Measurements from ENCODE around the gene HDDC3.
A peak's percentile ranks its signal among the peaks of the same experiment; 100 is the strongest.

HDDC3 gene

DNA sequence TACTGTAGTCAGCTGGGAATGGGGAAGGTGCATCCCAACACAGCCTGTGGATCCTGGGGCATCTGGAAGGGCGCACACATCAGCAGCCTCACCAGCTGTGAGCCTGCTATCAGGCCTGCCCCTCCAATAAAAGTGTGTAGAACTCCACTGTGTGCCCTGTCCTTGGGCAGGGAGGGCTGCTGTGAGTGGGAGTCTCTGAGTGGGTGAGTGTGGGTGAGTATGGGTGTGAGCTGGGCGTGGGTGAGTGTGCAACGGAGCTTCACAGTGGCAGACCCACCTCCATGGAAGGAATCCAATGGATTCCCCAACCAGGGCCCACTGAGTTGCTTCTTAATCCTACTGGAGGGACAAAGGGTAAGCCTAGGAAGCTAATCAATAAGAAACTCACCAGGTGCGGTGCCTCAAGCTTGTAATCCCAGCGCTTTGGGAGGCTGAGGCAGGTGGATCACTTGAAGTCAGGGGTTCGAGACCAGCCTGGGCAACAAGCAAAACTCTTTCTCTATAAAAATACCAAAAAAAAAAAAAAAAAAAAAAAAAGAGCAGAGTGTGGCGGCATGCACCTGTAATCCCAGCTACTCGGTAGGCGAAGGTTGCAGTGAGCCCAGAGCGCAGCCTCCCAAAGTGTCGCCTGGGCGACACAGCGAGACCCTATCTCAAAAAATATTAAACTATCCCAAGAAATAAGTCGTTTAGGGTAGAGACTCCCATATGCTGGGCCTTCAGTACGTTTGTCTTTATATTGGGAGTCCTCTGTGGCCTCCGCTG is 21.8 kb upstream of the HDDC3 start:
- DNase-seq (ENCODE audit: low spot score): no peak

DNA sequence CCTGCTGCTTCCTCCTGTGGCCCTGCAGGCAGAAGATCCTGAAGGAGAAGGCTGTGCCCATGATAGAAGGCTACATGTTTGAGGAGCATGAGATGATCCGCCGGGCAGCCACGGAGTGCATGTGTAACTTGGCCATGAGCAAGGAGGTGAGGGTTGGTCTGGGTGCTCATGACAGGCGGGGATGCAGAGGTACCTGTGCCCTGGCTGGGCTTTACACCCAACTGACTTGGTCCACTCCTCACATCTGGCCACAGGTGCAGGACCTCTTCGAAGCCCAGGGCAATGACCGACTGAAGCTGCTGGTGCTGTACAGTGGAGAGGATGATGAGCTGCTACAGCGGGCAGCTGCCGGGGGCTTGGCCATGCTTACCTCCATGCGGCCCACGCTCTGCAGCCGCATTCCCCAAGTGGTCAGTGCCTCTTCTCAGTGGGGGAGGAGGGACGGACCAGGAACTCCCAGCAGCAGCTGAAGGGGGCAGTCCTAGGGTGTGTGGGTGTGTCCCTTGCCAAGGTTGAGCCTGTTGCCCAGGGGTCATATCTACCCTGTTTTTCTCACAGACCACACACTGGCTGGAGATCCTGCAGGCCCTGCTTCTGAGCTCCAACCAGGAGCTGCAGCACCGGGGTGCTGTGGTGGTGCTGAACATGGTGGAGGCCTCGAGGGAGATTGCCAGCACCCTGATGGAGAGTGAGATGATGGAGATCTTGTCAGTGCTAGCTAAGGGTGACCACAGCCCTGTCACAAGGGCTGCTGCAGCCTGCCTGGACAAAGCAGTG is 20.7 kb upstream of the HDDC3 start:
- DNase-seq (ENCODE audit: low spot score): no peak

DNA sequence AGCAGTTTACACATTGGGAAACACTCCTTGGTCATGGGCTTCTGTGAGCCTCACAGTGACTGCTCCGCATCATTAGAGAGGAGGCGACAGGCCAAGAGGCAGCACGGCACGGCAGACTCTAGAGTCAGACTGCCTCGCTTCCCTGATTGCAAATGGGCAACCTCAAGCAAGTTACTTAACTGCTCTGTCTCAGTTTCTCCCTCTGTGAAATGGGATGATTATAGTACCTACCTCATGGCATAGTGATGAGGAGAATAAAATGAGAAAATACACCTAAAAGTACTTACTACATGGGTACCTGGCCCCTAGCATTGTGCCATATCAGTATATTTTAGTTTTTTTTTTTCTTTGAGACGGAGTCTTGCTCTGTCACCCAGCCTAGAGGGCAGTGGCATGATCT is 18.3 kb upstream of the HDDC3 start:
- DNase-seq (ENCODE audit: low spot score): no peak

DNA sequence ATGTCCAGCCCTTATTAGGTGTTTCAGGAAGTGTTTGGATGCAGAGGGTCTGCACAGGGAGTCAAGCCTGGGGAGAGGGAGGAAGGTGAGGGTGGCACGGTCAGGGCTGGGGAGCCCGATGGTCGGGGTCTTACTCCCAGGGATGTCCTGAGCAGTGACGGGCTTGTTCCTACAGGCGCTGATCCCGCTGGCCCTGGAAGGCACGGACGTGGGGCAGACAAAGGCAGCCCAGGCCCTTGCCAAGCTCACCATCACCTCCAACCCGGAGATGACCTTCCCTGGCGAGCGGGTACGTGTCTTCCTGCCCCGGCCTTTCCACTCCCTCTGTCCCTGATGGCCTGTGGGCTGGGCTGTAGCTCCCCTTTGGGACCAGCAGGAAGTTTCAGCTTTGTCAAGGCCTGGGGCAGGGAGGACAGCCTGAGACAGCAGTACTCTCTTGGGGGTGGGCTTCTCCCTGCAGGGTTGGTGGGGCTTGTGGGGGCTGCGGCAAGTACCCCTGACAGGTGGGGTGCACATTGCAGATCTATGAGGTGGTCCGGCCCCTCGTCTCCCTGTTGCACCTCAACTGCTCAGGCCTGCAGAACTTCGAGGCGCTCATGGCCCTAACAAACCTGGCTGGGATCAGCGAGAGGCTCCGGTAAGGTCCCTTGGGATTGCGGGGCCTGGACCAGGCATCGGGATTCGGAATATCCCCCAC is 17.8 kb upstream of the HDDC3 start:
- DNase-seq (ENCODE audit: low spot score): no peak

DNA sequence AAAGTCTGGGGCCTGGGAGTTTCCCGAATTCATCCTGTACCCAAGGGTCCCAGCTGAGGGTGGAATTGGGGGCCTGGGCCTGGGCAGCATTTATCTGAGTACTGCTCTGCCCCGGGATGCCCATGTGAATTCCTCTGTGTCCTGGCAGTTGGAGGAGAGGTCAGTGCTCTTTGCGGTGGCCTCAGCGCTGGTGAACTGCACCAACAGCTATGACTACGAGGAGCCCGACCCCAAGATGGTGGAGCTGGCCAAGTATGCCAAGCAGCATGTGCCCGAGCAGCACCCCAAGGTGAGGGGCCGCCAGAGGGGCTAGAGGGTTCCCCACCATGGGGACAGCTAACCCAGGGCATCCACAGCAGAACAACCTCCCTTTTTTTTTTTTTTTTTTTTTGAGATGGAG is 16.2 kb upstream of the HDDC3 start:
- no peak for DNase-seq (ENCODE audit: low spot score)

DNA sequence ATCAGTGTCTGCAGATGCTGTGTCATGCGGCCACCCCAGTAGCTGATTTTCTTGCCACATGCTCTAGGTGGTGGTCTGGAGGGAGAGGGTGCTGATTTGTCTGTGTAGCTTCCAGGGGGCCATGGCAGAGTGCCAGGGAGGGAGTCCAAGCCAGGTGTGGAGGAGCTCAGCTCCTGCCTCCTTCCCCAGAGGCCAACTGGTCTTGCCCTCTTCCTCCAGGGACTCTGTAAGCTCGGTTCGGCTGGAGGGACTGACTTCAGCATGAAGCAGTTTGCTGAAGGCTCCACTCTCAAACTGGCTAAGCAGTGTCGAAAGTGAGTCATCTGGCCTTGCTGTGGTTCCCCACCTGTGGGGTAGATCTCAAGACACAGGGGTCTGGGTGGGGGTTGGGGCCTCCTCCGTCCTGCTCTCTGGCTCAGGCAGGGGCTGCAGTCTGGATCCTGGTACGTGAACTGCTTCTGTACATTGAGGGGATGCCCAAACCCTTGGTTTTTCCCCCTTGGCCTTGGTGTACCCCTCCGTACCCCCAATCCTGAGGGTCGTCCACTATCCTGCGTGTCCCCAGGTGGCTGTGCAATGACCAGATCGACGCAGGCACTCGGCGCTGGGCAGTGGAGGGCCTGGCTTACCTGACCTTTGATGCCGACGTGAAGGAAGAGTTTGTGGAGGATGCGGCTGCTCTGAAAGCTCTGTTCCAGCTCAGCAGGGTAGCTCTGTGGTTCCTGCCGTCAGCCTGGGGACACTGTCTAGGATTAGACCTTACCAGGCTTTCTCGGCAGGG is 15.4 kb upstream of the HDDC3 start:
- no peak for DNase-seq (ENCODE audit: low spot score)

DNA sequence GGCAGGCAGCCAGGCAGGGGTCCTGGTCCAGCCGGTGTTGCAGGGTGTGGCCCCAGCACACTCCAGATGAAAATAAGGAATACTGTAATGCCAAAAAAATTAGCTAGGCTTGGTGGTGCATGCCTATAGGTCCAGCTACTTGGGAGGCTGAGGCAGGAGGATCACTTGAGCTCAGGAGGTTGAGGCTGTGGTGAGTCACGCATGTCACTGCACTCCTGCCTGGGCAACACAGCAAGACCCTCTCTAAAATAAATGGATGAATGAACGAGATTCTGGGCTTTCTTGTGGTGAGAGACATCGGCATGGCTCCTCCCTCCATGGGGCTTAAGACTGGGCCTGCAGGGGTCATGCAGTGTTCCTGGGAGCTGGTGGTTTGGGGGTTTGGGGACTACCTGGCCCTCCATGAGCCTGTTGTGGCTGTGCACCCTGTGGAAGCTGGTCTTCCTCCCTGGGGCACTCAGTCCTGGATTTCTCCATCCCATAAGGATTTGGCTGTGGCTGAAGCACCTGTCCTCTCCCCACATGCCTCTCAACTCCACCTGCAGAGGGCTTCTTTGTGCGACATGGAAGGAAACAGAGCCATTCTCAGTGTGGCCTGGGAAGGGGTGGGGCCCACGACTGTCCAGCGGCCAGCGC is 14.7 kb upstream of the HDDC3 start:
- no peak for DNase-seq (ENCODE audit: low spot score)

DNA sequence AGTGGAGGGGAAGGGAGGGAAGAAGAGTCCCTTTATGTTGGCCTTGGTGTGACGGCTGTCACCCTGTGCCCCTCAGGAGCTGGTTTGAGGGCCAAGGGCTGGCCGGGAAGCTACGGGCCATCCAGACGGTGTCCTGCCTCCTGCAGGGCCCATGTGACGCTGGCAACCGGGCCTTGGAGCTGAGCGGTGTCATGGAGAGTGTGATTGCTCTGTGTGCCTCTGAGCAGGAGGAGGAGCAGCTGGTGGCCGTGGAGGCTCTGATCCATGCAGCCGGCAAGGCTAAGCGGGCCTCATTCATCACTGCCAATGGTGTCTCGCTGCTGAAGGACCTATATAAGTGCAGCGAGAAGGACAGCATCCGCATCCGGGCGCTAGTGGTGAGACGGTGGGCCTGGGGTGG is 14.2 kb upstream of the HDDC3 start:
- no peak for DNase-seq (ENCODE audit: low spot score)

DNA sequence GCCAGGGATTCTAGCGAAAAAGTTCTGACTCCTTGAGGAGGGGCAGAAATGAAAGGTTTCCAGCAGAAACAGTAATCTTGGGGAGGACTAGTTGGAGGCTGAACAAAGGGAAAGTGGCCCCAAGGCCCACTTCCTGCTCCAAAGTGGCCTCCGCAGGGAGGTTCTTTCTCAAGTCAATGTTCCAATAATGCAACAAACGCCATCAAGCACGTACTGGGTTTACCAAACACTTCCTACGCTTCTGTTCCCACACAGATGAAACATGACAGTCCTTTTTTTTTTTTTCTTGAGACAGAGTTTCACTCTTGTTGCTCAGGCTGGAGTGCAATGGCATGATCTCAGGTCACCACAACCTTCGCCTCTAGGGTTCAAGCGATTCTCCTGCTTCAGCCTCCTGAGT is 12.7 kb upstream of the HDDC3 start:
- no peak for DNase-seq (ENCODE audit: low spot score)

DNA sequence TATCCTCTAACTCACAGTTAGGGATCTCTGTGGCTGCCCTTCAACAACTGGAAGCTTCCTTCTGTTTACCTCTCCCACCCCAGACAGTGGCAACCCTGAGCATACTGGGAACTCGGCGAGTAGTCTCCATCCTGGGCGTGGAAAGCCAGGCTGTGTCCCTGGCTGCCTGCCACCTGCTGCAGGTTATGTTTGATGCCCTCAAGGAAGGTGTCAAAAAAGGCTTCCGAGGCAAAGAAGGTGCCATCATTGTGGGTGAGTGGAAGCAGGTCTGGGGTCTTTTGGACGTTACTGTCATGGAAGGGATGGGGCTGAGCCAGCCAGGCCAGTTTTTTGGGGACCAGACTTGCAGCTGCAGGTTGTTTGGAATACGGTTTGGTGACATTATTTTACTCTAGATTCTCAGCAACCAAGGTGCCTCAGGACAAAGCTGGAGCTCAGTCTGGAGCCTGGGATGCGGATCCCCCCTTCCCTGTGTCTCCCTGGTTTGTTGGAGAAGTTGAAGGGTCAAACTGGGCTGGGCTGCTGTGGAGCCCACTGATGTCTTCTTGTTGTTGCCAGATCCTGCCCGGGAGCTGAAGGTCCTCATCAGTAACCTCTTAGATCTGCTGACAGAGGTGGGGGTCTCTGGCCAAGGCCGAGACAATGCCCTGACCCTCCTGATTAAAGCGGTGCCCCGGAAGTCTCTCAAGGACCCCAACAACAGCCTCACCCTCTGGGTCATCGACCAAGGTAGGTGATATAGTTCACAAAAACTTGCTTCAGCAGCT is 10.2 kb upstream of the HDDC3 start:
- DNase-seq (ENCODE audit: low spot score): no peak

DNA sequence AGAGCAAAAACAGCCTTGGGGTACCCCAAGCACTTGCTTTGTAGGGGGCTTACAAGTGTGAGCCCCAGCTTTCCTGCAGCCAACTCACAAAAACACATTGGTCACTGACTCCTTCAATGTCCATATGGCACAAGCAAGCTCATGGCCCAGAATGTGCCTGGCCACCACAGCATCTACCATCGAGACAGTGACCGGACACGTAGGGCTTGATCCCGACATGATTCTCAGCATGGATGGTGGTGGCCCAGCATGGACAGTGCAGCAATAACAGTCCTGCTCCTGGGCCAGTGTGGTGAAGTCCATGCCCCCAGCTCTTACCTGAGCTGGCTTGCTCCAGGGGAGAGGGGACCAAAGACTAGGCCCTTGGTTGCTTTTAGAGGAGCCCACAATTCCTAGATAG is 8.7 kb upstream of the HDDC3 start:
- DNase-seq (ENCODE audit: low spot score): no peak

DNA sequence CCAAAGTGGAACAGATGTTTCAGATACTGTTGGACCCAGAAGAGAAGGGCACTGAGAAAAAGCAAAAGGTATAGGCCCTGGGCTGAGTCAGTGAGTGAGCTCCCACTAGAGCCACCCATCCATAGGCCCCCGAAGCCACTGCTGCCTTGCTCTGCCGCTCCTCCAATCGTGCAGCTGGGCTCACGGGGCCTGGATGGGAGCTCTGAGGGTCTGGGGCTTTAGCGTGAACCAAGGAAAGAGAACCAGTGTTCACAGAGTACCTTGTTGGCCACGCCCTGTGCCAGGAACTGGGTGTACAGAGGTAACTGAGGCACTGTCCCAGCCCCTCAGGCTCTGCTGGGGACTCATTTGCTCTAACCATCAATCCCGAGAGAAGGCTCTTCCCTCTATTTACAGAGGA is 7.4 kb upstream of the HDDC3 start:
- DNase-seq (ENCODE audit: low spot score): no peak

DNA sequence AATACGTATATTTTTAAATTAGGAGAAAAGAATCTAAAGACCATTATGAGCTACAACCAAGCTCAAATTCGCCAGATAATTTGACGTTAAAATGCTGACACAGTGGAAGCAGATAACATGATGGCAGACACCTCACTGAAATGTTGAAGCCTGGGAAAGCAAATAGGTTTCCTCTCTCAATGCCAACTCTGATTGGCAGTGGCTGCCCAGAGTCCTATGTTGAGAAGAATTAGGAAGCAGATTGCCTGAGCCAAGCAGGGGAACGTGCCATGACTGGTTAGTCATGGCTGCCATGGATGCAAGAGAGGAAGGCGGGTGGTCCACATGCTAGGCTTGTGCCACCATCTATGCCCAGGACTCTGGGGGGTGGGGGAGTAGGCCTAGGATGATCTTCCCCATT is 5.9 kb upstream of the HDDC3 start:
- DNase-seq (ENCODE audit: low spot score): no peak

DNA sequence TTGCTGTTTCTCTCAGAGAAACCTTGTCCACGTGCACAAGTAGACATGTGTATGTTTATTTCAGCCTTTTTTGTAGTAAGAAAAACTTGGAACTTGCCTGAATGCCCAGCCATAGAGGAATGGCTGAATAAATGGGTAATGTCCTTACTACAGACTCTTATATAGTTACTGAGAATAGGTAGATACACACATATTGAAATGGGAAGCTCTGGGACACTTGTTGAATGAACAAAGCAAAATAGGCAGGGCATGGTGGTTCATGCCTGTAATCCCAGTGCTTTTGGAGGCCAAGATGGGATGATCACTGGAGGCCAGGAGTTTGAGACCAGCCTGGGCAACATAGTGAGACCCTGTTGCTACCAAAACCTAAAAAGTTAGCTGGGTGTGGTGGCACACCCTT is 4.5 kb upstream of the HDDC3 start:
- DNase-seq (ENCODE audit: low spot score): no peak

DNA sequence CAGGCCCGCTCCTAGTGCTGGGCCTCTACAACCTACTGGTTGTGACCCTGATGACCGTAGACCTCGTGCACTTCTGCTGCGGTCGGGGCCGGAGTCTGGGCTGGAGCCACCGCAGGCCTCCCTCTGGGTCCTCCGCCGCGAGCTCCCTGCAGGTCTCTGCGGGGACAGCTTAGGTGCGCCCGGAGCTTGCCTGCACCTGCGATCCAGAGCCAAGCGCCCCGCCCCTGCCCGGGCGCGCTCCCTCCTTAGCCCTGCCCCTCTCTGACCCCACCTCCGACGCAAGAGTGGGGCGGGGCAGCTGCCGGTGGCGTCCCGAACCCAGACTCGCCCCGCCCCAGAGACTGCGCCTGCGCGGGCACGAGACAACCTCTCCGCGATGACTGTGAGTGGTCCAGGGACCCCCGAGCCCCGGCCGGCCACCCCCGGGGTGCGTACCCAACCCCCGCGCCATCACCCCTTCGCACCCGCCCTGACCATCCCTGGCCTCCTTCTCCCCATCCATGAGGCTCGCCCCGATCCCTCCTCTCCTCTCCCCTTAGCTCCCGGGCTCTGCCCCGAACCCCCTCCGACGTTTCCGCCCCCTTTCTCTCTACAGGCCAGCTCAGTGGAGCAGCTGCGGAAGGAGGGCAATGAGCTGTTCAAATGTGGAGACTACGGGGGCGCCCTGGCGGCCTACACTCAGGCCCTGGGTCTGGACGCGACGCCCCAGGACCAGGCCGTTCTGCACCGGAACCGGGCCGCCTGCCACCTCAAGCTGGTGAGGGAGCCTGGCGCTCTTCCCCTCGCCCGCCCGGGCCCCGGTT is 2.8 kb upstream of the HDDC3 start, which contains the start of gene UNC45A:
Gene UNC45A, plus strand, starts transcription at position 337 of the 803 bp plus-strand sequence. Its CDS starts 40 bp downstream, at position 377.
- peak; percentile 92 for DNase-seq (ENCODE audit: low spot score)

DNA sequence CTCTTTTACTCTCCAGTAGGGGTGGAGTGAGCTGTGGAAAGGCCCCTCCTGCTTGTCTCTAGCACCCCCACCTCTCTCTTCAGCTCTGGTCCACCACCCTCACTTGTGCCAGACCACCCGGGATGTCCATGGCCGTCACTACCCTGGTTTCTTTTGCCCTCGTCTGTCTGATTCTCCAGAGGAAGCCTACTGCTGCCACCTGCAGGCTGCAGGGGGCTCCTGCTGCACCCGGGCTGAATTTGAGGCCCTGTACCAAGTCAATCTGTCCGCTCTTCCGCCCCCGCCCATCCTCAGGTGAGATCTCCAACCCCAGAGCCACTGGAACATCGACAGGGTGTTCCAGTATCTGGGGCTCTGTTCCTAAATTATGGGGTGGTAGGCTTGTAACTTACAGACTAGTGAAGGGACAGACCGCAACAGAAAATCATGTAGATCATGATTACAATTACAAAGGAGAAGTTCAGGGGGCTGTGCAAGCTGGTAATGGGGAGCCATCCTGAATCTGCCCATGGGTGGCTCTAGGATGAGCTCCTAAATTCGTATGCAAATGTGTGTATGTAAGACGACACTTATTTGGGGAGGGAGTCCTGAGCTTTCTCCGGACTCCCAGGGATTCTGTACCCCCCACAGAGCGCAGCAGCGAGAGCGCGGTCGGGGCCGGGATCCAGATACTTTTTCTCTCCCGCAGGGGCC is 2.1 kb upstream of the HDDC3 start:
- DNase-seq (ENCODE audit: low spot score): peak; percentile 86

DNA sequence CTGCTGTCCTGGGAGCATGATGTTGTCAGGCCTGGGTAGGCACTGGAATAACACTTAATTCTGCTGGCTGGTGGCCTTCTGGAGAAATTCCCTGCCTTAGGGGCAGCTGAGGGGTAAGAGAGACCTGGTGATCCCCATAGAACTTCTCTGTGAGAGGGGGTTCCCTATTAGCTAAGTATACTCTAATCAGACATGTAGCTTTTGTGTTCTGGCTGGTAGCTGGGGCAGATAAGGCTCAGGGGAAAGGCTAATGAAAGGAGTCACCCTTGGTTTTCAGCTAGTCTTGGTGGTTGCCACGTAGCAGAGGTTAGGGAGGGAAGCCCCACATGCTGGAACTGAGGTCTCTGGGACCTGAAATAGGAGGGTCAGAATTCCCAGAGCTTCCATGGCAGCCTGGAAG is 952 bp upstream of the HDDC3 start:
- no peak for DNase-seq (ENCODE audit: low spot score)

DNA sequence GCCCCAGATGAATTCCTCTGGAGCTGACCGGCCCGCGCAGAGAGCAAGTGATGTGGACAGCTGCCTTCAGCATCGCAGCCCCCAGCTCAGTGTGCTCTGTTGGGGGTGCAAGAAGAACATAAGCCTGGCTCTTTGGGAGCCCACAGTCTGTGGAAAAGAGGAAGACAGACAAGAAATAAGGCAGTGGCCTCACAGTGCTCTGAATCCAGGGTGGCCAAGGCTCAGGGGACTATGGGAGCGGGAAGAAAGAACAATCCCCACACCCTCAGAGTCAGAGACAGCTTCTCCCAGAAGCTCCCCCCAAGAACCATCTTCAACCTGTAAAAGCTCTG is 277 bp upstream of the HDDC3 start:
- no peak for DNase-seq (ENCODE audit: low spot score)

DNA sequence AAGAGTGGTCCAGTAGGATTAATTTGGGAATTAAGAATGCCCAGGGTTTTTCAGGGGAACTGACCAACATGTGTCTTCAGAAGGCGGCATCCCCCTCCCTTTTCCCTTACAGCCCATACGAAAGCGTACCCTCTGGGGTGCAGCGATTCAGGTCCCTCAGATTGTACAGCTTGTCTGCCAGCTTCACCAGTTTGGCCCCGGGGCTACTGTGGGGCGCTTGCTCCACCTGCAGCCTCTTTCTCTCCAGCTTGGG is 848 bp downstream of the HDDC3 start:
- DNase-seq (ENCODE audit: low spot score): no peak
